Erythroblast (primary cell): Measurements from ENCODE around the gene TNFRSF4.
A peak's percentile ranks its signal among the peaks of the same experiment; 100 is the strongest.

Experiments
- DNase-seq, 2 experiments: peaks; one replicate each; lab custom pipeline; 2025; lab: John Stamatoyannopoulos, UW
- GATA1 ChIP-seq: IDR thresholded peaks from 2 replicates; pipeline ENCODE4 v1.6.1; 2011; ENCODE audit warnings: low read depth, mild to moderate bottlenecking, control low read depth, low read length, moderate library complexity
- POLR2A ChIP-seq: IDR thresholded peaks from 2 replicates; pipeline ENCODE4 v1.6.1; 2011; ENCODE audit warnings: mild to moderate bottlenecking, low read length

TNFRSF4 gene

DNA sequence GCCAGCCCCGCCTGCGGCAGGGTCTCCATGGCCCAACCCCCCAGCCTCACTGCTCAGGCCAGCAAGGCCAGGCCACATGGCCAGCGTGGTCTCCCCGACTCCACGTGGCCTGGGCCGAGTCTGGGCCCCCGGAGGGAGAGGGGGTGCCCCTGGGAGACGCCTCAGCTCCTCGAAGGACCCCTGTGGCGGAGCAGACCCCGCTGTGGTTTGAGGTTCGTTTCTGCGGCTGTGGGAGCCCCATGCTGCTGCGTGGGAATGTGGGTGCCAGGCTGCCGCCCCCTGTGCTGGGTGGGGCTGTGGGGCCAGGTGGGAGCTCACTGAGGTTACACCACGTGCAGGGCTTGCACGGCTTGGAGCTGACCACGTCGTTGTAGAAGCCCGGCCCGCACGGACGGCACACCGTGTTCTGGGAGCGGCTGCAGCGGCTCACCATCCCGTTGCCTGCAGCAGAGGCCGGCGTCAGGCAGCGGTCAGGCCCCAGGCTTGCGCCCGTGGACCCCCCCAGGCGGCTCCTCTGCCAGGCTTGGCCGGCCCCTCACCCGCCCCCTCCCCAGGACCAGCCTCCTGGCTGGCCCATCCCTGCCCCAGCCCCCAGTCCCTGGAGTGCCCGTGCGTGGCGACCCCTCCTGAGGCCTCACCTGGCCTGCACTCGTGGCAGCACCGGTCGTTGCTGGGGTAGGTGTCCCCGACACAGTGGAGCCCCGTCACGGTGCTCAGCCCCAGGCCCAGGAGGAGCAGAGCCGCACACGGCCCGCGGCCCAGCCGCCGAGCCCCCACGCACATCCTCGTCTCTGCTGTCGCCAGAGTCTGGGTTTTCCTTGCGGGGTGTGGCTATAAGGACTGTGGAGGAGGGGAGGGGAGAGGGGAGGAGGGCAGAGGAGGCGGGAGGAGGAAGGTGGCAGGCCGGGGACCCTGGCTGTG is at the start of gene TNFRSF4:
Gene TNFRSF4, minus strand, starts transcription at position 809 of the 921 bp plus-strand sequence. Its CDS starts 26 bp downstream, at position 783.
- TF ChIP-seq POLR2A (no peak), GATA1 (no peak)
- DNase-seq, result no peak

DNA sequence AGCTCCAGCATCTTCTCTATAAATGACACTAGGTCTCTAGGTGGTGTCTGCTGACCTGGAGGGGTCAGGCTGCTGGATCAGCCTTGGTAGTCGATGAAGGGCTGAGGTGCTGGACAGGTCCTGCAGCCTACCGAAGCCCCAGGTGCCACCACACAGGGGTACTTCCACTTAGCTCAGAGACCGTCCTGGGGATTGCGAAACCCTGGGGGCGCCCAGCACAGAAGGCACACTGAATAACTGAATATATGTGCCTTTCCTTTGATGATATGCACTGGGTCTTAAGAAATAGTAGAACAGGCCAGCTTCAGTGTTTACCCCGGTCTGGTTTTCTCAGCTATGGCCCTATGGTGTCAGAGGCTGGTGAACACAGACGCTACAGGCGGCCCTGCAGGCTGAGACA is 48.8 kb upstream of the TNFRSF4 start:
- DNase-seq, result no peak
- TF ChIP-seq POLR2A (no peak), GATA1 (no peak)

DNA sequence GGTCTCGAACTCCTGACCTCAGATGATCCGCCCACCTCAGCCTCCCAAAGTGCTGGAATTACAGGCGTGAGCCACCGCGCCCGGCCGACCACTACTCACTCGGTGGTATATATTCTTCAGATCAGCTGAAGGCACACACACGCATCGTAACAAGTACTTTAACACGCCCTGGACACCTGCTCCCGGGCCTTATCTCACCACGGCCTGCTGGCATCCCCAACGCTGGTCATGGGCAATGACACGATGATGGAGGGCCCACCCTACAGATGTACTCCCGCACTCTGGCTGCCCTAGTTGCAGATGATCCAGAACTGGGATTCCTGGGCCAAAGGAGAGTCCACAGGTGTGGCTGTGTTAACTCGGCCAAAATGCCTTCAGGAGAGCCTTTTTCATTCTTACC is 48.1 kb upstream of the TNFRSF4 start:
- peak; percentile 29 to 76 for DNase-seq
- TF ChIP-seq POLR2A (no peak), GATA1 (no peak)

DNA sequence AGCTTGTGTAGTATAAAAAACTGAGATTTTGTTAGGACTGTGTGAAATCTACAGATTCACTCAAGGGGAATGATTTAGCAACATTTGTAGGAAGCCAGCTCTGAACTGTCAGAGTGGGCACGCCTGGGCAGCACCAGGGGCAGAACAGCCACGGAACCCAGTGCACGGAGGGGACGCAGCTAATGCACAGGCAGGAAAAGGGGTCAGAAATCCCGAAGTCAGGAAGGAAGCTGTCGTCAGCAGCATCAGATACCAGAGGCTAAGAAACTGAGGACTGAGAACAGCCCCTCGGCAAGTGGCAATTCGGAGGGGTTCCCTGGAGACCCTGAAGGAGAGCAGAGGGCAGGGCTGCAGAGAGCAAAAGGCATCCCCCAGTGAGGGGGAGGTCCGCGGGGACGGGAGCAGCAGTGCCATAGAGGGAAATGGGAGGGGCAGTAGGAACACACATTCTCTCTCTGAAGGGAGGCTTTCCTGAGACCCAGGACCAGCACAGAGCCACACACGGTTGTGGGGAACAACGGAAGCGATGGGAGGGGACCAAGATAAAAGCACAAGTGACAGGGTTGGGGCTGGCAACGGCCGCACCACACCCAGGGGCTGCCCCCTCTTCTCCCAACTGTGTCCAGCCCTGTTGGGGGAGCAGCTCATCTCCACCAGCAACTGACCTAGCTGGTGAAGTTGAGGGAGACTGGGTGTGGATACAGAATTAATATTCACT is 47.0 kb upstream of the TNFRSF4 start:
- TF ChIP-seq GATA1, result no peak
- TF ChIP-seq POLR2A, result peak; percentile 33
- DNase-seq, result peak; percentile 38 to 66

DNA sequence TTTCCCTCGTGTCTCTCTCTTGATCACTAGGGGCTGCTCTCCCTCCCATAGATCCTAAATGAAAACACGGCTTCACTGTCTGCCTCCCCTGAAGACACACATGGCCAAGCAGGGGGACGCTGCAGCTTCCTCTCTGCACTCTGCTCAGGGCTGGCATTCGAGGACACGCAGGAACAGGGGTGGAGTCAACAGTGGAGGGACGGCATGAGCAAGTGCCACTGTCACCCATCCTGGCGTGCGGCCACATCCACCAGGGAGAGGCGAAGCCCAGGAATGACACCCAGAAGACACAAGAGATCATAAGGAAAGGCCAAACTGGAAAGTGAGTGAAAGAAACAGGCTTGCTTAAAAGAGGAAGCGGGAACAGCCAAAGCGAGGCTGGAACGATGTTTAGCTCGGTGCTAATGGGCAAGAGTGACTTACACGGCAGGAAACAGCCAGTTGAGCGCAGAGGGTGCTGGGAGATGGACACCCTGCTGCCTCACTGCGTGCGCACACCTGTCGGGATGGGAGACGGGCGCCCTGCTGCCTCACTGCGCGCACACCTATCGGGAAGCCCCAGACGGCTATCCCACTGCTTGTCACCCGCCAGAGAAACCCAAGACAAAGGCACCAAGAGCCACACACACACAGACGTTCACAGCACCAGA is 46.1 kb upstream of the TNFRSF4 start:
- TF ChIP-seq GATA1 (no peak), POLR2A (no peak)
- peak in 1 of 2 experiments; percentile 43 for DNase-seq

DNA sequence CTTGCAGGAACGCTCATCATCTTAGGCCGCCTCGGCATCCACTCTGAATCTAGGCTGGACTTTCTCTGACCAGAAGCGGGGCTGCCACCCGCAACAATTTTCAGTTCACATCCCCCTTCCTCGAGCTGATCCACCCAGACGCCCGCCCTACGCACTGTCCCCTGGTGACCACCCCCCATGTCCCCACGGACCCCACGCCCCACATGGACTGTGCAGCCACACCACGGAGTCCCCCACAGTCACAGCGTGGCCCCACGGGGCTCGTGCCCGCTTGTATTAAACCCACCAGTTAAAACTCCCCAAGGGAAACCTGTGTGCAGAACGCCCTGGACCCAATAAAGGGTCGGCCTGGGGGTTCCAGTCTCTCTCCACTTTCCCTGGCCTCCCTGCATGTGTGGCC is 45.6 kb upstream of the TNFRSF4 start:
- no peak for TF ChIP-seq GATA1
- no peak for TF ChIP-seq POLR2A
- no peak for DNase-seq

DNA sequence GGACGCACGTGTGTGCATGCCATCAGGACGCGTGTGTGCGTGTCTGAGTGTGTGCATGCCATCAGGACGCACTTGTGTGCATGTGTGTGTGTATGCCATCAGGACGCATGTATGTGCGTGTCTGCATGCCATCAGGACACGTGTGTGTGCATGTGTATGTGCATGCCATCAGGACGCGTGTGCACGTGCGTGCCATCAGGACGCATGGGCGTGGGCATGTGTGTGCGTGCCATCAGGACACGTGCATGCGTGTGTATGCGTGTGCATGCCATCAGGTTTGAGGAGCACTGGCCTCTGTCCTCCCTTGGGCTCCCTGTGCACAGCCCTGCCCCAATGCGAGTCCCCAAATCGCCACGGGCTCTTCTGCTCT is 45.2 kb upstream of the TNFRSF4 start:
- DNase-seq, result no peak
- TF ChIP-seq GATA1 (no peak), POLR2A (no peak)

DNA sequence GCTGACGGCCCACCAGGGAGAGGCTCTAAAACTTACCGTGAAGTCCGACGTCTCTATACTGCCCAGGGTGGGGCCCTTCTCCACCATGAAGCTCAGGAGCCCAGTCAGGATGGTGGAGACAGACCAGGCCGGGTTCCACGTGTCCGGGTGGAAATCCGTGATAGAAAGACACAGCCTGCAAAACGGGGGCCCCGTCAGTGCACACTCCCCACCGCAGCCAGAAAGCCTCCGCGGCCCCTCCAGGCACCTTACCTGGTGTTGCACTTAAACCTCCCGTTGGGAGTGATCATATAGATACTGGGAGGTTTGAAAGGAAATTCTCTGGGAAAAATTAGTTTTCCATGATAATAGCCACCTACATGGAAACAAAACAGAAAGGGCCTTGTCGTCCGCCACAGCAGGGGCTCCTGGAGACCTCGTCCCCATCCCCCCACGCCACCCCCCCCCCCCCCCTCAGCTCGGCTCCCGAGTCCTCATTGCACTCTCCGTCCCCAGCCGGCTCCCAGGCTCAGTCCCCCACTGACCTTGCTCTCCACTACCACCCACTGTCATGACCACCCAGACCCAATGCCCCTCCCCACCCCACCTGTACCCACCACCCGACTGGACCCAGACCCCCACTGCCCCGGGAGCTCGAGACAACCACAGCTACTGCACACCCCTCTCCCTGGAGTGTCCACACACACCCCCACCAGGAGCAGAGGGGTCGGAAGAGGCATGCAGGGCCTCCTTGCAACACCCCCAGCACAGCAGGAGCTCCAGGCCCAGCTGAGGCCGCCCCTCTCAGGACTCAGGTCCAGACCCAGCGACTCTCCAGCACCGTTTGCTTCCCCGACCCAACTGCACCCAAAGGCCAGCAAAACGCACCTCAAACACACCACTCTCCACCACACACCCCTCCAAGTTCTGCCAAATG is 43.3 kb upstream of the TNFRSF4 start:
- no peak for TF ChIP-seq POLR2A
- no peak for TF ChIP-seq GATA1
- DNase-seq, result no peak

DNA sequence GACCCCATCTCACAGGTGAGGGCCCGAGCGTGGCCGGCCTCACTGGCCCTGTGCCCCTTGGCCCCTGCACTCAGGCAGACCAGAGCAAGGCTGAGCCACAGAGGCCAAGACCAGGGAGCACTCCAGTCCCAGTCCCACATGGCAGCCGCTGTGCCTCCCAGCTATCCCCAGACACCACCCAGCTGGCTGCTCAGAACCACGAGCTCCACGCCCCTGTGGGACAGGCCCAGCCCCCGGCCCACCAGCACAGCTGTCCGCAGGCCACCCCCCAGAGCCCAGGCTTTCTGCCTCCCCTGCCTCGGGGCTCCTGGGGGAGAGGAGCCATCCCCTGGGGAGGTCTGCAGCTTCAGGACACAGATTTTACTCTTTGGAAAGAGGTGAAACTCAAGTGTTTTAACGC is 41.7 kb upstream of the TNFRSF4 start:
- TF ChIP-seq GATA1, result no peak
- DNase-seq, result no peak

DNA sequence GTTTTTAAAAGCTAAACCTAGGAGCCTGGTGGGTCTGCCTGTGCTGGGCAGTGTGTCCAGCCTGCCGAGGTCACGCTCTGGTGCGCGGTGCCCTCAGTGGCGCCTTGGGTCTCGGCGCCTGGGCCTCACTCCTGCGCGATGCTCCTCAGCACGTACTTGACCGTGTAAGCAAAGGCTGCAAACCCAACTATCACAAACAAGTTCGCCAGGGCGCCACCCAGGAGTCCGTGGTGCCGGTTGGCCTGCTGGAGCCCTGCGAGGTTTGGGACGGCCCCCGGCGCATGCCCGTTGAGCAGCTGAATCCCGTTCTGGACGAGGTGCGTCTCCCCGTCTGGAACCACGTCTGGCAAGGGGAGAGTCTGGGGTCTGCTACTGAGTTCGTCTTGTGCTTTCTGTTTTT is 41.1 kb upstream of the TNFRSF4 start:
- DNase-seq, result no peak
- TF ChIP-seq POLR2A, result no peak
- no peak for TF ChIP-seq GATA1

DNA sequence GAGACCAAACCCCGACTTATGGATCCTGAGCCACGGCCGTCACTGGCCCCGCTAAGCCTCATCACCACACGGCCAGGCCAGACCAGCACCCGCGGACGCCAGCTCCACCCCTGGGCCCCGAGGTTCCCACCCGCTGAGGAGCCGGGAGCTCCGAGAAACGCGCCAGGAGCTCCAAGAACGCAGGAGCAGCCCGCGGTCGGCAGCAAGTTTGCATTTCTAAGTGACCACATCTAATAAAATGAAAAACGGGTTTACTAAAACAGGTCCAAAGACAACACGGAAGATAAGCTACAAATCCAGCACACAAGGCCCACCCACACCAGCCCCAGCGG is 40.7 kb upstream of the TNFRSF4 start:
- no peak for TF ChIP-seq GATA1
- TF ChIP-seq POLR2A, result no peak
- no peak for DNase-seq

DNA sequence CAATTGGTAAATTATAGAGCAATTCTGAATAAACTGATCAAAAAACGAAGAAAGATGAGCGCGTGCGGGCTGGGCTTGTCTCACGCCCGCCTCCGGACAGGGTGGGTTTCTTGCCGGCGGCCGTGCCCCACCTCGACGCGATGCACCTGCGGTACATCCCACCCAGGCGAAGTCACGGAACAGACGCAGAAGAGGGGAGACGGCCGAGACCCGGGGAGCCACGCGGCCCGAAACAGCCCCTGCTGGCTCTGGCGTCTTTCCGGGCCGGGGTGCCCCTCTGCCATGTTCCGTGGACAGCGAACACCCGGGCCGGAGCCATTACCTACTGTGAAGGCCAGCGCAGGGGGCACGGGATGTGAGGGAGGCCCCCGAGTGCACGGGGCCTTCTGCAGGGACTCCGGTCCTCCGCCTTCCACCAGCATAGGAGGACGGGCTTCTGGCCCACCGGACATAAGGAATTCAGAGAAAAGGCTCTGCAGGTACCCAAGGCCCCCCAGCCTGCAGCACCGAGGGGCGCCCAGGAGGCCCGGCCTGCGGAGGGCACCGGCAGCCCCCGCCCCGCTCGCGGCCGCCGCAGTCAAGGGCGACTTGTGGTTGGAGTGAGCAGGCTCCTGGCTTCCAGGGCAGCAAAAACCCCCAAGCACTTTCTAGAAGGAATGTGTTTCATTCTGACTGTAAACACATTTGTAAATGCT is 40.2 kb upstream of the TNFRSF4 start:
- TF ChIP-seq GATA1 (no peak), POLR2A (no peak)
- no peak for DNase-seq

DNA sequence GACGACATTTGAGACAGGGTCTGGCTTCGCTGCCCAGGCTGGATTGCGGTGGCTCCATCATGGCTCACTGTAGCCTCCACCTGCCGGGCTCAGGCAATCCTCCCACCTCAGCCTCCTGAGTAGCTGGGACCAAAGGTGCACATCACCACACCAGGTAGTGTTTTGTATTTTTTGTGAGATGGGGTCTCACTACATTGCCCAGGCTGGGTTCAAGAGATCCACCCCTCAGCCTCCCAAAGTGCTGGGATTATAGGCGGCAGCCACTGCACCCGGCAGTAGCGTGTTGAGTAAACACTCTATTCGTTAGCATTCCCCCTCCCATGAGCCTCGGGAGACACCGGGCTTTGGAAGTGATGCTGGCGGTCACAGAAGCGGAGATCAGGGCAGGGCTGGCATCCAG is 39.4 kb upstream of the TNFRSF4 start:
- no peak for TF ChIP-seq POLR2A
- no peak for TF ChIP-seq GATA1
- DNase-seq, result no peak
